ENCODE data around the gene NEK4.

Gene NEK4

DNA sequence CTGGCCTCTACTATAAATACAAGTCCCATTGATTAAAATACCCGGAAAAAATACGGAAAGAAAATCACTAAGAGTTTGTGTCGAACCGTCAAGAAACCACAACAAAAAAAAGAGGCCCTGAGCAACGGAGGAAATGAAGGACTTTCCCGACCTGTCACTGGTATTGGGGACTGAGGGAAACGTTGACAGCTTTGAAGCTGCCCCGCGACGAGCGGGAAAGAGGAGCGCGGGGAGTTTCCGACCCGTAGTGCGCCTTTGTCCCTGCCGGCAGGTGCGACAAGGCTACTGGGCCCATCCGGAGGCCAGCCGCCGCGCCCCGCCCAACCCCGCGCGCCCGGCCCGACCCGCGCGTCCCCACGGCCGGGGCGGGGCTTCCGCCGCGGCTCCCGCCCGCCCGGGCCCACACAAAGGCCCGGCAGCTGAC is 85.4 kb downstream of the NEK4 start:
- Histone ChIP-seq H3K27ac (peak overlapping the region; percentile 95), H3K36me3 (peaks cover 58% of the 10 kb centered on the region), H3K4me3 (ENCODE audit: low read depth, low read length) (peak overlapping the region; percentile 87), H3K27me3 (ENCODE audit: insufficient read depth, low read depth, severe bottlenecking) (no peaks in the 10 kb centered on the region), H3K9me3 (ENCODE audit: severe bottlenecking) (no peaks in the 10 kb centered on the region)
- TF ChIP-seq, protein P1, sequence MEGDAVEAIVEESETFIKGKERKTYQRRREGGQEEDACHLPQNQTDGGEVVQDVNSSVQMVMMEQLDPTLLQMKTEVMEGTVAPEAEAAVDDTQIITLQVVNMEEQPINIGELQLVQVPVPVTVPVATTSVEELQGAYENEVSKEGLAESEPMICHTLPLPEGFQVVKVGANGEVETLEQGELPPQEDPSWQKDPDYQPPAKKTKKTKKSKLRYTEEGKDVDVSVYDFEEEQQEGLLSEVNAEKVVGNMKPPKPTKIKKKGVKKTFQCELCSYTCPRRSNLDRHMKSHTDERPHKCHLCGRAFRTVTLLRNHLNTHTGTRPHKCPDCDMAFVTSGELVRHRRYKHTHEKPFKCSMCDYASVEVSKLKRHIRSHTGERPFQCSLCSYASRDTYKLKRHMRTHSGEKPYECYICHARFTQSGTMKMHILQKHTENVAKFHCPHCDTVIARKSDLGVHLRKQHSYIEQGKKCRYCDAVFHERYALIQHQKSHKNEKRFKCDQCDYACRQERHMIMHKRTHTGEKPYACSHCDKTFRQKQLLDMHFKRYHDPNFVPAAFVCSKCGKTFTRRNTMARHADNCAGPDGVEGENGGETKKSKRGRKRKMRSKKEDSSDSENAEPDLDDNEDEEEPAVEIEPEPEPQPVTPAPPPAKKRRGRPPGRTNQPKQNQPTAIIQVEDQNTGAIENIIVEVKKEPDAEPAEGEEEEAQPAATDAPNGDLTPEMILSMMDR (IDR thresholded peaks at IDR 0.05; ENCODE audit: low read depth, low read length): no peak
- DNase-seq: peak; percentile 88

DNA sequence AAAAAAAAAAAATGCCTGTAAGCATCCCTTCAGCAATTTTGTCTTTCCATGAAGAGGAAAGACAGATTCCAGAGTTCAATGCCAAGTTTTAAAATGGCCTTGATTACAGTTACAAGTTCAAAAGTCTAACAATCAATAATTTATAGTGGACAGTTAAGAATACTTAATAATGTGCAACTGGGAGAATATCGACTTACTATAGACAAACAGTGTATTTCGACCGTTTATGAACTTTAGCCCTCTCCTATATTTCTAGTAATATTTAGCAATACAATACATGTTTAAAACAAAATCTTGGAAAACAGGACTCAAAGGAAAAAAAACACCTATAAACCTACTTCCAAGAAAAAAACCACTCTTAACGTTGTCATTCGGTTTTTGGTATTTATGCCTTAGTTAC is 86.6 kb downstream of the NEK4 start:
- Histone ChIP-seq H3K4me3 (ENCODE audit: low read depth, low read length) (no peak overlapping the region), H3K9me3 (ENCODE audit: severe bottlenecking) (no peaks in the 10 kb centered on the region), H3K27ac (no peak overlapping the region), H3K27me3 (ENCODE audit: insufficient read depth, low read depth, severe bottlenecking) (no peaks in the 10 kb centered on the region), H3K36me3 (peaks cover 58% of the 10 kb centered on the region)
- TF ChIP-seq, protein P1 (IDR thresholded peaks at IDR 0.05; ENCODE audit: low read depth, low read length): no peak
- DNase-seq: no peak

DNA sequence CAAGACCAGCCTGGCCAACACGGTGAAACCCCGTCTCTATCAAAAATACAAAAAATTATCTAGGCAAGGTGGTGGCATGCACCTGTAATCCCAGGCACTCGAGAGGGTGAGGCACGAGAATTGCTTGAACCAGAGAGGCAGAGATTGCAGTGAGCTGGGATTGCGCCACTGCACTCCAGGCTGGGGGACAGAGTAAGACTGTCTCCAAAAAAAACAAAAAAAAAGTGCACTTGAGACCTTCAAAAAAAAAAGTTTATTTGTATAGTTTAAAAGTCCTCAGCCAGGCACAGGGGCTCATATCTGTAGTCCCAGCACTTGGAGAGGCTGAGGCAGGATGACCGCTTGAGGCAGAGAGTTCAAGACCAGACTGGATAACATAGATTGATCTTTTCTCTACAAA is 87.1 kb downstream of the NEK4 start:
- no peak for DNase-seq
- no peak overlapping the region for H3K4me3 ChIP-seq (ENCODE audit: low read depth, low read length)
- H3K36me3 ChIP-seq: peaks cover 58% of the 10 kb centered on the region

DNA sequence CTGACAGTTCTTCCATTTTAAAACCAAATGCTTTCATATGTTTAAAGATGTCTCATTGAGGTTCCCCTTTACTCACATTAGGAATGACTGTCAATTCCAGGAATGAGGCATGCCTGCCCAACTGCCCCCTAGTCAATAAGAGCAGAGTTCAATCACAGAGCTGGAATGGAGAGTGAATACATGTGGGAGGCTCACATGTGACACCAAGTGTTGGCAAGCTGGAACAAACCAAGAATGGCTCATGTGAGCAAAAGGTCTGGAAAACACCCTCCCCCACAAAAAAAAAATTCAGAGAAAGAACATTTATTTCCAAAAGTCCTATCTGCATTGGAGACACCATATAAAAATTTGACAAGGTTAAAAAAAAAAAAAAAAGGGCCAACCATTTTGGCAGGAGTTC is 88.7 kb downstream of the NEK4 start:
- peaks cover 57% of the 10 kb centered on the region for H3K36me3 ChIP-seq
- no peak overlapping the region for H3K27ac ChIP-seq
- no peaks in the 10 kb centered on the region for H3K9me3 ChIP-seq (ENCODE audit: severe bottlenecking)
- DNase-seq: peak; percentile 47
- H3K4me3 ChIP-seq (ENCODE audit: low read depth, low read length): no peak overlapping the region
- TF ChIP-seq, protein P1 (IDR thresholded peaks at IDR 0.05; ENCODE audit: low read depth, low read length): peak; percentile 61
- no peaks in the 10 kb centered on the region for H3K27me3 ChIP-seq (ENCODE audit: insufficient read depth, low read depth, severe bottlenecking)

More for the DNA sequence above, 87.1 kb downstream of the NEK4 start:
- TF ChIP-seq, protein P1 (IDR thresholded peaks at IDR 0.05; ENCODE audit: low read depth, low read length): no peak
- no peaks in the 10 kb centered on the region for H3K9me3 ChIP-seq (ENCODE audit: severe bottlenecking)
- no peak overlapping the region for H3K27ac ChIP-seq
- no peaks in the 10 kb centered on the region for H3K27me3 ChIP-seq (ENCODE audit: insufficient read depth, low read depth, severe bottlenecking)

DNA sequence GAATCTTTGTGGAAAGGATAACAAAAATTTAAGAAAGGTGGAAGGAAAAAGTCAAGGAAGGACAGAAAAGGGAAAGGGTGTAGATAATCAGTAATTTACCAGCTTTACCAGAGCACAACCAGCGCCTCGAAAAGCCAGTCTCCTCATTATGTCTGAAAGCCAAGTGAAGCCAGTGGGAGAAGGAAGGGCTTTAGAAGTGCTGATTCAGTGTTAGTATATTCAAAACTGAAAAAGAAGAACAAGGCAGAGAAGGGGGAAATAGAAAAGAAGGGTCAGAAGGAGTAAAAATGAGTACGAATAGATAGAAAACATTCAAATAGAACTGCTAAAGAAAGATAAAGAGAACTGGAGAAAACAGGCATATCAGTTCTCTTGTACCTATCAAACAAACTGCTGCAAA is 89.1 kb downstream of the NEK4 start:
- no peak overlapping the region for H3K27ac ChIP-seq
- H3K9me3 ChIP-seq (ENCODE audit: severe bottlenecking): no peaks in the 10 kb centered on the region
- no peaks in the 10 kb centered on the region for H3K27me3 ChIP-seq (ENCODE audit: insufficient read depth, low read depth, severe bottlenecking)
- peaks cover 57% of the 10 kb centered on the region for H3K36me3 ChIP-seq
- TF ChIP-seq, protein P1 (IDR thresholded peaks at IDR 0.05; ENCODE audit: low read depth, low read length): no peak
- DNase-seq: no peak
- H3K4me3 ChIP-seq (ENCODE audit: low read depth, low read length): no peak overlapping the region

DNA sequence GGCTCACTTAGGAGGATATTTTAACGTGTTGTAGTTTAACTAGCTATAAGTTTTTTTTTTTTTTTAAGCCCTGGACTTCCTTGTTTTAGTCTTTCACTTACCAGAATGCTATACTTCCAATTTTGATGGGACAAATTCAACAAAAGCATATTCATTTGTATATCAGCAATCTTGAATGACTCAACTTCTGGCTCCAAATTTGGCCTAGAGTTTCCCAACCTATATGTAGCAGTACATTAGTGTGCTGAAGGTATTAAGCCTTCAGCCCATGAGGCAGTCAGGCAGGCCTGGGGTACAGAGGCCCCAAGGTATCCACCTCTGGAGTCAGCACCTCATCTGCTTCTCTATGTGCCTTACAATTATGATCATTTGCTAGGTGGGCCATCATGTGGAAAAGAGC is 90.9 kb downstream of the NEK4 start:
- H3K36me3 ChIP-seq: peaks cover 67% of the 10 kb centered on the region
- no peak overlapping the region for H3K4me3 ChIP-seq (ENCODE audit: low read depth, low read length)
- H3K27me3 ChIP-seq (ENCODE audit: insufficient read depth, low read depth, severe bottlenecking): no peaks in the 10 kb centered on the region
- no peaks in the 10 kb centered on the region for H3K9me3 ChIP-seq (ENCODE audit: severe bottlenecking)
- DNase-seq: no peak
- TF ChIP-seq, protein P1 (IDR thresholded peaks at IDR 0.05; ENCODE audit: low read depth, low read length): no peak
- H3K27ac ChIP-seq: no peak overlapping the region

Measured in WERI-Rb-1 (cell line).